WTC11 (cell line): Measurements from ENCODE around the gene GPR39.

Source experiments
- ATF2 ChIP-seq: sonication (generic); formaldehyde crosslinking; IDR thresholded peaks from 2 replicates; pipeline ENCODE4 v1.8.1; 2022; ENCODE audit warnings: low read depth, missing genetic modification reagents, borderline replicate concordance
- CREB1 ChIP-seq: sonication (generic); formaldehyde crosslinking; IDR thresholded peaks from 2 replicates; pipeline ENCODE4 v1.8.0; 2023; ENCODE audit warnings: mild to moderate bottlenecking, missing genetic modification reagents
- CTCF ChIP-seq: fragments of 200-600 bp; IDR thresholded peaks from 2 replicates; pipeline ENCODE4 v1.8.0; 2022; ENCODE audit warnings: antibody characterized with exemption
- JUN ChIP-seq: sonication (generic); formaldehyde crosslinking; IDR thresholded peaks from 2 replicates; pipeline ENCODE4 v1.8.0; 2023; ENCODE audit warnings: mild to moderate bottlenecking, missing genetic modification reagents
- RELA ChIP-seq: sonication (generic); formaldehyde crosslinking; IDR thresholded peaks from 2 replicates; pipeline ENCODE4 v1.8.1; 2022; ENCODE audit warnings: missing genetic modification reagents, mild to moderate bottlenecking, borderline replicate concordance
- TCF7 ChIP-seq: sonication (generic); formaldehyde crosslinking; IDR thresholded peaks from 2 replicates; pipeline ENCODE4 v1.8.0; 2022; ENCODE audit warnings: mild to moderate bottlenecking, low read depth, missing genetic modification reagents, moderate library complexity
- ZNF219 ChIP-seq: sonication (generic); formaldehyde crosslinking; IDR thresholded peaks from 2 replicates; pipeline ENCODE4 v1.8.0; 2023; ENCODE audit warnings: missing genetic modification reagents, mild to moderate bottlenecking, borderline replicate concordance
- TF ChIP-seq, protein P1 (sequence below): sonication (generic); formaldehyde crosslinking; IDR thresholded peaks from 2 replicates; pipeline ENCODE4 v1.8.1; 2023; ENCODE audit warnings: mild to moderate bottlenecking, missing genetic modification reagents, moderate library complexity
- TF ChIP-seq, protein P2 (sequence below): sonication (generic); formaldehyde crosslinking; IDR thresholded peaks from 2 replicates; pipeline ENCODE4 v1.8.1; 2023; ENCODE audit warnings: mild to moderate bottlenecking, missing genetic modification reagents
- TF ChIP-seq, protein P3 (sequence below): sonication (generic); formaldehyde crosslinking; IDR thresholded peaks from 2 replicates; pipeline ENCODE4 v1.8.1; 2023; ENCODE audit warnings: mild to moderate bottlenecking, missing genetic modification reagents, borderline replicate concordance

- TF ChIP-seq RELA (no peak), ATF2 (CRISPR knock-in tag) (no peak), CTCF (no peak), ZNF219 (CRISPR knock-in tag) (no peak), CREB1 (CRISPR knock-in tag) (no peak), TCF7 (CRISPR knock-in tag) (no peak), JUN (no peak)
- TF ChIP-seq, protein P1, sequence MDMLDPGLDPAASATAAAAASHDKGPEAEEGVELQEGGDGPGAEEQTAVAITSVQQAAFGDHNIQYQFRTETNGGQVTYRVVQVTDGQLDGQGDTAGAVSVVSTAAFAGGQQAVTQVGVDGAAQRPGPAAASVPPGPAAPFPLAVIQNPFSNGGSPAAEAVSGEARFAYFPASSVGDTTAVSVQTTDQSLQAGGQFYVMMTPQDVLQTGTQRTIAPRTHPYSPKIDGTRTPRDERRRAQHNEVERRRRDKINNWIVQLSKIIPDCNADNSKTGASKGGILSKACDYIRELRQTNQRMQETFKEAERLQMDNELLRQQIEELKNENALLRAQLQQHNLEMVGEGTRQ (CRISPR knock-in tag) = no peak
- TF ChIP-seq, protein P2, sequence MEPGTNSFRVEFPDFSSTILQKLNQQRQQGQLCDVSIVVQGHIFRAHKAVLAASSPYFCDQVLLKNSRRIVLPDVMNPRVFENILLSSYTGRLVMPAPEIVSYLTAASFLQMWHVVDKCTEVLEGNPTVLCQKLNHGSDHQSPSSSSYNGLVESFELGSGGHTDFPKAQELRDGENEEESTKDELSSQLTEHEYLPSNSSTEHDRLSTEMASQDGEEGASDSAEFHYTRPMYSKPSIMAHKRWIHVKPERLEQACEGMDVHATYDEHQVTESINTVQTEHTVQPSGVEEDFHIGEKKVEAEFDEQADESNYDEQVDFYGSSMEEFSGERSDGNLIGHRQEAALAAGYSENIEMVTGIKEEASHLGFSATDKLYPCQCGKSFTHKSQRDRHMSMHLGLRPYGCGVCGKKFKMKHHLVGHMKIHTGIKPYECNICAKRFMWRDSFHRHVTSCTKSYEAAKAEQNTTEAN (CRISPR knock-in tag) = no peak
- TF ChIP-seq, protein P3, sequence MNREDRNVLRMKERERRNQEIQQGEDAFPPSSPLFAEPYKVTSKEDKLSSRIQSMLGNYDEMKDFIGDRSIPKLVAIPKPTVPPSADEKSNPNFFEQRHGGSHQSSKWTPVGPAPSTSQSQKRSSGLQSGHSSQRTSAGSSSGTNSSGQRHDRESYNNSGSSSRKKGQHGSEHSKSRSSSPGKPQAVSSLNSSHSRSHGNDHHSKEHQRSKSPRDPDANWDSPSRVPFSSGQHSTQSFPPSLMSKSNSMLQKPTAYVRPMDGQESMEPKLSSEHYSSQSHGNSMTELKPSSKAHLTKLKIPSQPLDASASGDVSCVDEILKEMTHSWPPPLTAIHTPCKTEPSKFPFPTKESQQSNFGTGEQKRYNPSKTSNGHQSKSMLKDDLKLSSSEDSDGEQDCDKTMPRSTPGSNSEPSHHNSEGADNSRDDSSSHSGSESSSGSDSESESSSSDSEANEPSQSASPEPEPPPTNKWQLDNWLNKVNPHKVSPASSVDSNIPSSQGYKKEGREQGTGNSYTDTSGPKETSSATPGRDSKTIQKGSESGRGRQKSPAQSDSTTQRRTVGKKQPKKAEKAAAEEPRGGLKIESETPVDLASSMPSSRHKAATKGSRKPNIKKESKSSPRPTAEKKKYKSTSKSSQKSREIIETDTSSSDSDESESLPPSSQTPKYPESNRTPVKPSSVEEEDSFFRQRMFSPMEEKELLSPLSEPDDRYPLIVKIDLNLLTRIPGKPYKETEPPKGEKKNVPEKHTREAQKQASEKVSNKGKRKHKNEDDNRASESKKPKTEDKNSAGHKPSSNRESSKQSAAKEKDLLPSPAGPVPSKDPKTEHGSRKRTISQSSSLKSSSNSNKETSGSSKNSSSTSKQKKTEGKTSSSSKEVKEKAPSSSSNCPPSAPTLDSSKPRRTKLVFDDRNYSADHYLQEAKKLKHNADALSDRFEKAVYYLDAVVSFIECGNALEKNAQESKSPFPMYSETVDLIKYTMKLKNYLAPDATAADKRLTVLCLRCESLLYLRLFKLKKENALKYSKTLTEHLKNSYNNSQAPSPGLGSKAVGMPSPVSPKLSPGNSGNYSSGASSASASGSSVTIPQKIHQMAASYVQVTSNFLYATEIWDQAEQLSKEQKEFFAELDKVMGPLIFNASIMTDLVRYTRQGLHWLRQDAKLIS = no peak
These were observed 228.6 kb downstream of the GPR39 start for GRCh38 chr2:132645176-132645575.
